HG03575 (cell line): Measurements from ENCODE around the gene STEAP3.
A peak's percentile ranks its signal among the peaks of the same experiment; 100 is the strongest.
"Not testable (repeated sequence)": the region's sequence is repeated elsewhere in the genome, so short reads cannot be mapped to it uniquely, and the experiment has no call there.

Experiments
- ATAC-seq: cut with Tn5 transposase; IDR thresholded peaks from one replicate; pipeline ENCODE4 v1.9.1; 2021; ENCODE audit not compliant: unreplicated experiment, insufficient number of reproducible peaks, low FRiP score; ENCODE audit errors: extremely low read depth

The STEAP3 gene

GRCh38 chr2:119254601-119255080, 31.0 kb downstream of the STEAP3 start:
- no peak for ATAC-seq

GRCh38 chr2:119255760-119256581, 32.3 kb downstream of the STEAP3 start:
- ATAC-seq: no peak

GRCh38 chr2:119256582-119256921, 32.9 kb downstream of the STEAP3 start:
- ATAC-seq: no peak

GRCh38 chr2:119257198-119257597, 33.6 kb downstream of the STEAP3 start:
- ATAC-seq: no peak

DNA sequence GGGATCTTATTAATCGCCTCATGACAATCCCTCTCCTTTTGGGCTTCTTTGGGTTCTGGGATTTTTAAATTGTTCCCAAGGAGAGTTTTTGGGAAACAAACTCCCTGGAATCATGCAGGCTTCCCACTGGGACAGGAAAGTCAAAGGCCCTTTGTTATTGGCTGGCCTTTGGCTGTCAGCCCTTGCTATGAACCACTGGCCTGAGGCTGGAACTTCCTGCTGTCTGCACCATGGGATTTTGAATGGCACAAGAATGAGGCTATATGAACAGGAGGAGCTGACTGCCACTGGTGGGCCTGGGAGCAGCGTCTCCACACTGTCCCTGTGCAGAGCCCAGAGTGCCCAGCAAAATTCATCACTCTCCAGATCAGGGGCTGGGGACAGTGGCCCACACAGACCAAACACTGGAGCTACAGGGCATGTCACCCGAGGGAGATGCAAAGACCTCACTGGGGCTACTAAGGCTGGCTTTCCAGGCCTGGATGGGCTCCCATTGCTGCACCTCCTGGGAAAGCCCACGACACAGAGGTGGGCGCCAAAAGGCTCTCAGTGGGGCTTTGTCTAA, 35.7 kb downstream of the STEAP3 start:
- ATAC-seq: no peak

- ATAC-seq: no peak
These were observed 37.2 kb downstream of the STEAP3 start for GRCh38 chr2:119260646-119261492.

GRCh38 chr2:119261493-119262225, 38.0 kb downstream of the STEAP3 start:
- no peak for ATAC-seq

DNA sequence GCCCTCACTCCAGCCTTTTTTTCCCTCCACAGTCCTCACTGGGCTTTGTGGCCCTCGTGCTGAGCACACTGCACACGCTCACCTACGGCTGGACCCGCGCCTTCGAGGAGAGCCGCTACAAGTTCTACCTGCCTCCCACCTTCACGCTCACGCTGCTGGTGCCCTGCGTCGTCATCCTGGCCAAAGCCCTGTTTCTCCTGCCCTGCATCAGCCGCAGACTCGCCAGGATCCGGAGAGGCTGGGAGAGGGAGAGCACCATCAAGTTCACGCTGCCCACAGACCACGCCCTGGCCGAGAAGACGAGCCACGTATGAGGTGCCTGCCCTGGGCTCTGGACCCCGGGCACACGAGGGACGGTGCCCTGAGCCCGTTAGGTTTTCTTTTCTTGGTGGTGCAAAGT, 39.4 kb downstream of the STEAP3 start:
- ATAC-seq: no peak

DNA sequence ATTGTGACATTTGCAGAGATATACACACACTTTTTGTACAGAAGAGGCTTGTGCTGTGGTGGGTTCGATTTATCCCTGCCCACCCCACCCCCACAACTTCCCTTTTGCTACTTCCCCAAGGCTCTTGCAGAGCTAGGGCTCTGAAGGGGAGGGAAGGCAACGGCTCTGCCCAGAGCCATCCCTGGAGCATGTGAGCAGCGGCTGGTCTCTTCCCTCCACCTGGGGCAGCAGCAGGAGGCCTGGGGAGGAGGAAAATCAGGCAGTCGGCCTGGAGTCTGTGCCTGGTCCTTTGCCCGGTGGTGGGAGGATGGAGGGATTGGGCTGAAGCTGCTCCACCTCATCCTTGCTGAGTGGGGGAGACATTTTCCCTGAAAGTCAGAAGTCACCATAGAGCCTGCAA, 40.0 kb downstream of the STEAP3 start:
- ATAC-seq: no peak

DNA sequence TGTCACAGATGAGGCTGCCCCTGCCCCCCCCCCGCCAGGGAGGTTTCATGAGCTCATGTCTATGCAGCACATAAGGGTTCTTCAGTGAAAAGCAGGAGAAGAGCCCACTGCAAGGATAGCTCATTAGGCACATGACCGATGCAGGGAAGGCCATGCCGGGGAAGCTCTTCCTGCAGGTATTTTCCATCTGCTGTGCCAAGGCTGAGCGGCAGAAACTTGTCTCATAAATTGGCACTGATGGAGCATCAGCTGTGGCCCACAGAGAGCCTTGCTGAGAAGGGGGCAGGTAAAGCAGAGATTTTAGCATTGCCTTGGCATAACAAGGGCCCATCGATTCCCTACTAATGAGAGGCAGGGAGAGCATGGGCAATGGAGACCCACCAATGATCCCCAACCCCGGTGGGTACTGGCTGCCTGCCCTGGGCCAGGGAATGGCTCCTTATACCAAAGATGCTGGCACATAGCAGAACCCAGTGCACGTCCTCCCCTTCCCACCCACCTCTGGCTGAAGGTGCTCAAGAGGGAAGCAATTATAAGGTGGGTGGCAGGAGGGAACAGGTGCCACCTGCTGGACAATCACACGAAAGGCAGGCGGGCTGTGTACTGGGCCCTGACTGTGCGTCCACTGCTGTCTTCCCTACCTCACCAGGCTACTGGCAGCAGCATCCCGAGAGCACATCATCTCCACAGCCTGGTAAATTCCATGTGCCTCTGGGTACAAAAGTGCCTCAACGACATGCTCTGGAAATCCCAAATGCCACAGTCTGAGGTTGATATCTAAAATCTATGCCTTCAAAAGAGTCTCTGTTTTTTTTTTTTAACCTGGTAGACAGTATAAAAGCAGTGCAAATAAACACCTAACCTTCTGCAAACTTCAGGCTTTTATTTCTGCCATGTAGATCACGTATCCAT, 41.4 kb downstream of the STEAP3 start:
- peak; percentile 69 for ATAC-seq

GRCh38 chr2:119265693-119266066, 42.0 kb downstream of the STEAP3 start:
- no peak for ATAC-seq

DNA sequence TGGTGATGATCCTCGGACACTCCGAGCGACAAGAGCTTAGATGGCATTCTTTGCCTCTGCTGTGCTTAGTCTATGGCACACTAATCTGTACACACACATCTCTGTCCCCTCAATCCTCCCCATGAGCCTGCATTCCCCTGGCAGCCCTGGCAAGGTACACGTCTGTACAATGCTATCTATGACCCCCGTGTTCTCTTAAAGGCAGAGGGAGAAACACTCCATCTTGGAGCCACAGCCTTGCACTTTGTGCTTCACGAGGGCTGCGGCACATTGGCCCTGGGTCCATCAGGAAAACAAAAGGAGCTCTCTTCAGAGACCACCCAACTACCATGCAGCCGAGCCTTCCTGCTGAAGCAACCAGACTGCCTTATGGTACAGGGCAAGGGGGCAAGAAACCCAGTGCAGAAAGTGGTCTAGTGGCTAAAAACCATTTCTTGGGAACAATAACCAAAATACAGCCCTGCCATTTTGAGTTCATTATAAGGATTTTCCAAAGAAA, 42.5 kb downstream of the STEAP3 start:
- ATAC-seq: no peak

- no peak for ATAC-seq
These were observed 44.0 kb downstream of the STEAP3 start for GRCh38 chr2:119267604-119268003.

- ATAC-seq: no peak
These were observed 53.2 kb downstream of the STEAP3 start for GRCh38 chr2:119276864-119277263.

- not testable (repeated sequence) for ATAC-seq
These were observed 54.8 kb downstream of the STEAP3 start for GRCh38 chr2:119278385-119278784.

DNA sequence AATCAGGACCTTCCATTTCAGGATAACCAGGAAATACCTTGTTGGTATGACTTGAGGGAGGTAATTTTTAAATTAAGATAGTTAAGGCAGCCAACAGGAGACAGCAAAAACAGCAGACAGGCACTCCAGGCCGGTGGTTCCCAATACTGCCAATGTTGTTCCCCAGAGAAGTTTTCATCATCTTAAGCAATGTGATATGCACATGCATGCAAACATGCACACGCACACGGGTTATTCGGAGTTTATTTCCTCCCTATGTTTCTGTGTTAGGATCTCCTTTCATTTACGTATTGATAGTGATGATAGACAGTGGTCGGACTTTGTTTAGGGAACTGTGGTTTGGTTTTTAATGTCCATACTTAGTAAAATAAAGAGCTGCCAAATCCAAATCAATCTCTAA, 55.3 kb downstream of the STEAP3 start:
- ATAC-seq: no peak

- ATAC-seq: no peak
These were observed 56.0 kb downstream of the STEAP3 start for GRCh38 chr2:119279666-119280065.

GRCh38 chr2:119280680-119281079, 57.0 kb downstream of the STEAP3 start:
- no peak for ATAC-seq
